SU-DHL-6 (cell line): ENCODE measurements around the gene RALGAPA1.

Experiments used
- EZH2phosphoT487 ChIP-seq: fragments of 200-600 bp; sonication (generic), shearing (Covaris generic); conservative IDR thresholded peaks from 2 replicates; pipeline ENCODE4 v1.6.1; 2018; ENCODE audit warnings: mild to moderate bottlenecking, antibody characterized with exemption, low read length, moderate library complexity, mixed read lengths
- TF ChIP-seq, protein P1 (sequence below): fragments of 200-600 bp; sonication (generic); IDR thresholded peaks from one replicate; pipeline ENCODE4 v1.5.1; 2017; ENCODE audit warnings: antibody characterized with exemption, mild to moderate bottlenecking, low read length, moderate library complexity; ENCODE audit not compliant: insufficient read depth, poor library complexity, severe bottlenecking

DNA sequence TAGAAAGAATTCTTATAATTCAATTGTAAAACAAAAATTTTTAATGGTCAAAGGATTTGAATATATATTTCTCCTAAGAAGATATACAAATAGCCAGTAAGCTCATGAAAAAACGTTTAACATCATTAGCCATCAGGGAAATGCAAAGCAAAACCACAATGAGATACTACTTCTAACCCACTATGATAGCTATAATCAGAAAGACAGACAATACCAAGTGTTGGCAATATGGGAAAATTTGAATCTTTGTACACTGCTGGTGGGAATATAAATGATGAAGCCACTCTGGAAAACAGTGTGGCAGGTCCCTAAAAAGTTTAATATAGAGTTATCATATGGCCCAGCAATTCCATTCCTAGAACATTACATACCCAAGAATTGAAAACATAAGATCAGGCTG lies 25.4 kb downstream of the RALGAPA1 start:
- TF ChIP-seq, protein P1, sequence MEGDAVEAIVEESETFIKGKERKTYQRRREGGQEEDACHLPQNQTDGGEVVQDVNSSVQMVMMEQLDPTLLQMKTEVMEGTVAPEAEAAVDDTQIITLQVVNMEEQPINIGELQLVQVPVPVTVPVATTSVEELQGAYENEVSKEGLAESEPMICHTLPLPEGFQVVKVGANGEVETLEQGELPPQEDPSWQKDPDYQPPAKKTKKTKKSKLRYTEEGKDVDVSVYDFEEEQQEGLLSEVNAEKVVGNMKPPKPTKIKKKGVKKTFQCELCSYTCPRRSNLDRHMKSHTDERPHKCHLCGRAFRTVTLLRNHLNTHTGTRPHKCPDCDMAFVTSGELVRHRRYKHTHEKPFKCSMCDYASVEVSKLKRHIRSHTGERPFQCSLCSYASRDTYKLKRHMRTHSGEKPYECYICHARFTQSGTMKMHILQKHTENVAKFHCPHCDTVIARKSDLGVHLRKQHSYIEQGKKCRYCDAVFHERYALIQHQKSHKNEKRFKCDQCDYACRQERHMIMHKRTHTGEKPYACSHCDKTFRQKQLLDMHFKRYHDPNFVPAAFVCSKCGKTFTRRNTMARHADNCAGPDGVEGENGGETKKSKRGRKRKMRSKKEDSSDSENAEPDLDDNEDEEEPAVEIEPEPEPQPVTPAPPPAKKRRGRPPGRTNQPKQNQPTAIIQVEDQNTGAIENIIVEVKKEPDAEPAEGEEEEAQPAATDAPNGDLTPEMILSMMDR, result no peak
- no peak for TF ChIP-seq EZH2phosphoT487
